HepG2 (cell line): ENCODE measurements around the gene TCFL5. TPM values are rescaled to one million over a fixed set of nuclear protein-coding genes. Genes with fewer than 3 reads are reported as not detected.
A peak's percentile ranks its signal among the peaks of the same experiment; 100 is the strongest.

Experiments used
- ATAC-seq: fragments of 200-7000 bp; cut with Tn5 transposase; 3 replicates; pipeline ENCODE4 v1.9.1; 2020; ENCODE audit warnings: mild to moderate bottlenecking, moderate library complexity
- BruUV-seq: library from RNA; stranded (reverse); fragments of 400-500 nt; replicated peaks from 2 replicates; lab custom pipeline; 2021; lab: Mats Ljungman, UMichigan
- CTCF ChIA-PET: fragments of 300-600 bp; formaldehyde crosslinking; extraction: SDS; loops from one replicate; lab custom pipeline; 2021; ENCODE audit warnings: low total read pairs, inconsistent platforms, low intra/inter-chr PET ratio; lab: Yijun Ruan, JAX
- POLR2A ChIA-PET: fragments of 350-600 bp; sonication (Branson Sonifier 250); formaldehyde crosslinking; loops from one replicate; lab custom pipeline; 2020; ENCODE audit warnings: antibody characterized with exemption, inconsistent platforms; lab: Yijun Ruan, JAX
- DNase-seq: peaks from one replicate; pipeline ENCODE4 v3.0.0-alpha.2; 2015; ENCODE audit warnings: low spot score
- FAIRE-seq: peaks from 3 replicates; lab custom pipeline; 2011; peaks lifted over from hg19 to GRCh38; lab: Jason Lieb, UNC
- H2AFZ ChIP-seq: one replicate; pipeline ENCODE4 v1.6.1; 2011; ENCODE audit warnings: low read length, inconsistent platforms
- H3K27ac ChIP-seq: fragments of 300-600 bp; 3 replicates; pipeline ENCODE4 v1.8.0; 2011; ENCODE audit warnings: mixed run types, mild to moderate bottlenecking, mixed read lengths, low read length, inconsistent platforms; ENCODE audit not compliant: insufficient read depth; ENCODE audit errors: extremely low read length
- H3K27me3 ChIP-seq, 2 experiments: fragments of 200-600 bp in 1 of 2; 2 replicates in 1 of 2; 3 replicates in 1 of 2; pipeline versions ENCODE4 v1.6.0 to v1.8.0; 2011; ENCODE audit warnings: low read length in 2 of 2, mild to moderate bottlenecking in 2 of 2, moderate library complexity in 2 of 2, inconsistent platforms in 1 of 2; ENCODE audit not compliant: insufficient read depth in 2 of 2, control insufficient read depth in 1 of 2
- H3K36me3 ChIP-seq, 2 experiments: fragments of 200-600 bp in 1 of 2; replicated peaks in 1 of 2; 2 replicates in 1 of 2; 3 replicates in 1 of 2; pipeline versions ENCODE4 v1.5.1 to v1.8.0; 2011; ENCODE audit warnings: low read length in 2 of 2, inconsistent platforms in 1 of 2; ENCODE audit not compliant: insufficient read depth in 2 of 2, control insufficient read depth in 1 of 2
- H3K4me1 ChIP-seq: 2 replicates; pipeline ENCODE4 v1.5.1; 2012; ENCODE audit warnings: low read length, inconsistent platforms; ENCODE audit not compliant: insufficient read depth
- H3K4me2 ChIP-seq: 2 replicates; pipeline ENCODE4 v1.6.0; 2011; ENCODE audit warnings: low read depth, low read length, inconsistent platforms
- H3K4me3 ChIP-seq, 3 experiments: fragments of 200-600 bp in 1 of 3; sonication (generic), shearing (Covaris generic) in 1 of 3; replicated peaks in 1 of 3; 2 replicates each; pipeline ENCODE4 v1.5.1; 2011 to 2016; ENCODE audit warnings: low read length in 3 of 3, inconsistent platforms in 2 of 3, low read depth in 2 of 3, mild to moderate bottlenecking in 2 of 3, control low read depth in 1 of 3, mixed read lengths in 1 of 3; ENCODE audit not compliant: insufficient read depth in 1 of 3
- H3K79me2 ChIP-seq: one replicate; pipeline ENCODE4 v1.6.1; 2011; ENCODE audit warnings: low read length, inconsistent platforms; ENCODE audit not compliant: insufficient read depth
- H3K9ac ChIP-seq: 2 replicates; pipeline ENCODE4 v1.6.0; 2011; ENCODE audit warnings: mild to moderate bottlenecking, low read depth, low read length, inconsistent platforms; ENCODE audit not compliant: insufficient read depth
- H3K9me3 ChIP-seq: 2 replicates; pipeline ENCODE4 v1.5.1; 2012; ENCODE audit warnings: mild to moderate bottlenecking, low read length
- H4K20me1 ChIP-seq: 2 replicates; pipeline ENCODE4 v1.6.0; 2011; ENCODE audit warnings: inconsistent platforms, mild to moderate bottlenecking, low read length, moderate library complexity; ENCODE audit not compliant: insufficient read depth
- POLR2A ChIP-seq, 2 experiments: IDR thresholded peaks; 2 replicates each; pipeline ENCODE4 v1.6.1; 2011; ENCODE audit warnings: low read depth in 2 of 2, low read length in 2 of 2, mild to moderate bottlenecking in 1 of 2, moderate library complexity in 1 of 2; ENCODE audit not compliant: insufficient read depth in 1 of 2
- POLR2AphosphoS2 ChIP-seq: IDR thresholded peaks from 2 replicates; pipeline ENCODE4 v1.6.1; 2011; ENCODE audit warnings: low read depth, low read length, improper control_type of control experiment
- SALL2 ChIP-seq: sonication (generic); formaldehyde crosslinking; IDR thresholded peaks from 2 replicates; pipeline ENCODE4 v1.8.1; 2023; ENCODE audit warnings: mild to moderate bottlenecking, missing genetic modification reagents, inconsistent platforms
- WGBS: methylation state at CpG from one replicate; pipeline ENCODE4 v1.1.6; 2017; ENCODE audit warnings: low lambda C conversion rate; 5-methylcytosine and 5-hydroxymethylcytosine counted together
- in situ Hi-C: cut with HindIII; loops from 2 replicates; pipeline ENCODE4 v1.10.0; 2017; ENCODE audit warnings: low pct_unique_long_range_greater_than_20kb; ENCODE audit not compliant: extremely low pct_ligation_motif_present
- intact Hi-C: fragments of 100-400 bp; cut with micrococcal nuclease; formaldehyde crosslinking; loops from one replicate; pipeline ENCODE4 v1.10.0; 2022; ENCODE audit not compliant: unreplicated experiment
- polyA plus RNA-seq, 8 experiments: library from polyadenylated mRNA; depleted of rRNA in 3 of 8; stranded (reverse) in 7 of 8; unstranded in 1 of 8; fragments of >200 nt; fragmentation: Illumina TruSeq in 4 of 8; extraction: Trizol in 4 of 8; gene quantifications; 2 replicates each; pipeline versions ENCODE4 v1.2.1 to v1.2.3, GENCODE V29; 2011 to 2016; ENCODE audit warnings: low read depth in 4 of 8, missing spikeins in 1 of 8, mixed read lengths in 1 of 8; ENCODE audit not compliant: insufficient read depth in 1 of 8
- total RNA-seq, 5 experiments: library from RNA; depleted of rRNA; stranded (reverse); fragments of >200 nt; fragmentation: Illumina TruSeq; extraction: Trizol; gene quantifications; 2 replicates each; pipeline ENCODE4 v1.2.3, GENCODE V29; 2016; ENCODE audit warnings: low read depth in 1 of 5
- TF ChIP-seq, protein P1 (sequence below): sonication (generic); formaldehyde crosslinking; IDR thresholded peaks from 2 replicates; pipeline ENCODE4 v1.4.0; 2020; ENCODE audit warnings: mild to moderate bottlenecking, low read depth, missing genetic modification reagents
- TF ChIP-seq, protein P2 (sequence below): sonication (generic); formaldehyde crosslinking; IDR thresholded peaks from 2 replicates; pipeline ENCODE4 v1.8.1; 2023; ENCODE audit warnings: mild to moderate bottlenecking, missing genetic modification reagents
- TF ChIP-seq, protein P3 (sequence below): sonication (generic); formaldehyde crosslinking; IDR thresholded peaks from 2 replicates; pipeline ENCODE4 v1.8.1; 2023; ENCODE audit warnings: mild to moderate bottlenecking, missing genetic modification reagents
- TF ChIP-seq, protein P4 (sequence below): IDR thresholded peaks from 2 replicates; pipeline ENCODE4 v1.6.1; 2016; ENCODE audit warnings: low read depth, missing genetic modification reagents, missing compliant biosample characterization
- TF ChIP-seq, protein P5 (sequence below): sonication (generic); formaldehyde crosslinking; IDR thresholded peaks from 2 replicates; pipeline ENCODE4 v1.5.0; 2020; ENCODE audit warnings: mild to moderate bottlenecking, missing genetic modification reagents

Gene TCFL5
- total and polyA plus RNA-seq, 2 of the 13 experiments (the other 11 are each of a cell fraction or from before 2014, with no cell fraction given) = 14.8 to 20.0 TPM

DNA sequence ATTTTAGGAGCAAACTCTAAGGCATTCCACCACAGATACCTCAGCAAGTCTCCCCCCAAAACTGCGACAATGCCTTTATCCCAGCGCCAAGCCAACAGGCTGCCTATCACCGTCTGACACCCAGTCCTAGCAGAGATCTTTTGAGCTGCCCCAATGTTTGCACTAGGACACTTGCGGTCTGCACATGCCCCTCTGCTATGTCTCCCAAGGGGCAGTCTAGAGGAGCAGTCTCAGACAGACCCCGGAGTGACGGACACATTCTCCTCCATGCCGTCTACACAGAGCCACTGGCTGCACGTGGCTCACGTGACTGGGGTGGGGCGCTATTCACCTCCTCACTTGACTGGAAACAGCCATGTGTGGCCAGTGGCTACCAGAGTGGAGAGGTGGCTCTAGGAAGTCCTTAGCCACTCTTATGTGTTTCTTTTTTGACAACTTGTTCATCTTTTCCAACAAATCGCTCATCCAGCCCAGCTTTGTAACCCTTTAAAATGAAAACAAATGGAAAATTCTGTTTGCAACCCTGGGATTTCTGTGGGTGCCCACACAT lies 48.7 kb upstream of the TCFL5 start (continued):
- TF ChIP-seq, protein P1, sequence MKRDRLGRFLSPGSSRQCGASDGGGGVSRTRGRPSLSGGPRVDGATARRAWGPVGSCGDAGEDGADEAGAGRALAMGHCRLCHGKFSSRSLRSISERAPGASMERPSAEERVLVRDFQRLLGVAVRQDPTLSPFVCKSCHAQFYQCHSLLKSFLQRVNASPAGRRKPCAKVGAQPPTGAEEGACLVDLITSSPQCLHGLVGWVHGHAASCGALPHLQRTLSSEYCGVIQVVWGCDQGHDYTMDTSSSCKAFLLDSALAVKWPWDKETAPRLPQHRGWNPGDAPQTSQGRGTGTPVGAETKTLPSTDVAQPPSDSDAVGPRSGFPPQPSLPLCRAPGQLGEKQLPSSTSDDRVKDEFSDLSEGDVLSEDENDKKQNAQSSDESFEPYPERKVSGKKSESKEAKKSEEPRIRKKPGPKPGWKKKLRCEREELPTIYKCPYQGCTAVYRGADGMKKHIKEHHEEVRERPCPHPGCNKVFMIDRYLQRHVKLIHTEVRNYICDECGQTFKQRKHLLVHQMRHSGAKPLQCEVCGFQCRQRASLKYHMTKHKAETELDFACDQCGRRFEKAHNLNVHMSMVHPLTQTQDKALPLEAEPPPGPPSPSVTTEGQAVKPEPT = no peak
- TF ChIP-seq, protein P2, sequence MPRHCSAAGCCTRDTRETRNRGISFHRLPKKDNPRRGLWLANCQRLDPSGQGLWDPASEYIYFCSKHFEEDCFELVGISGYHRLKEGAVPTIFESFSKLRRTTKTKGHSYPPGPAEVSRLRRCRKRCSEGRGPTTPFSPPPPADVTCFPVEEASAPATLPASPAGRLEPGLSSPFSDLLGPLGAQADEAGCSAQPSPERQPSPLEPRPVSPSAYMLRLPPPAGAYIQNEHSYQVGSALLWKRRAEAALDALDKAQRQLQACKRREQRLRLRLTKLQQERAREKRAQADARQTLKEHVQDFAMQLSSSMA (CRISPR knock-in tag) = peak; percentile 30; the same call in 1 of the 2 replicates
- TF ChIP-seq POLR2AphosphoS2 (0 out of 2 replicates have a peak, but pooled peaks have one; percentile 39), POLR2A (IDR thresholded peaks at IDR 0.05; ENCODE audit: insufficient read depth in 1 of 2, low read depth in 2 of 2, low read length in 2 of 2) (peak in 1 of 2 experiments; percentile 53; a peak in 3 of 4 replicates)
- TF ChIP-seq, protein P3, sequence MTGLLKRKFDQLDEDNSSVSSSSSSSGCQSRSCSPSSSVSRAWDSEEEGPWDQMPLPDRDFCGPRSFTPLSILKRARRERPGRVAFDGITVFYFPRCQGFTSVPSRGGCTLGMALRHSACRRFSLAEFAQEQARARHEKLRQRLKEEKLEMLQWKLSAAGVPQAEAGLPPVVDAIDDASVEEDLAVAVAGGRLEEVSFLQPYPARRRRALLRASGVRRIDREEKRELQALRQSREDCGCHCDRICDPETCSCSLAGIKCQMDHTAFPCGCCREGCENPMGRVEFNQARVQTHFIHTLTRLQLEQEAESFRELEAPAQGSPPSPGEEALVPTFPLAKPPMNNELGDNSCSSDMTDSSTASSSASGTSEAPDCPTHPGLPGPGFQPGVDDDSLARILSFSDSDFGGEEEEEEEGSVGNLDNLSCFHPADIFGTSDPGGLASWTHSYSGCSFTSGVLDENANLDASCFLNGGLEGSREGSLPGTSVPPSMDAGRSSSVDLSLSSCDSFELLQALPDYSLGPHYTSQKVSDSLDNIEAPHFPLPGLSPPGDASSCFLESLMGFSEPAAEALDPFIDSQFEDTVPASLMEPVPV (CRISPR knock-in tag) = no peak

DNA sequence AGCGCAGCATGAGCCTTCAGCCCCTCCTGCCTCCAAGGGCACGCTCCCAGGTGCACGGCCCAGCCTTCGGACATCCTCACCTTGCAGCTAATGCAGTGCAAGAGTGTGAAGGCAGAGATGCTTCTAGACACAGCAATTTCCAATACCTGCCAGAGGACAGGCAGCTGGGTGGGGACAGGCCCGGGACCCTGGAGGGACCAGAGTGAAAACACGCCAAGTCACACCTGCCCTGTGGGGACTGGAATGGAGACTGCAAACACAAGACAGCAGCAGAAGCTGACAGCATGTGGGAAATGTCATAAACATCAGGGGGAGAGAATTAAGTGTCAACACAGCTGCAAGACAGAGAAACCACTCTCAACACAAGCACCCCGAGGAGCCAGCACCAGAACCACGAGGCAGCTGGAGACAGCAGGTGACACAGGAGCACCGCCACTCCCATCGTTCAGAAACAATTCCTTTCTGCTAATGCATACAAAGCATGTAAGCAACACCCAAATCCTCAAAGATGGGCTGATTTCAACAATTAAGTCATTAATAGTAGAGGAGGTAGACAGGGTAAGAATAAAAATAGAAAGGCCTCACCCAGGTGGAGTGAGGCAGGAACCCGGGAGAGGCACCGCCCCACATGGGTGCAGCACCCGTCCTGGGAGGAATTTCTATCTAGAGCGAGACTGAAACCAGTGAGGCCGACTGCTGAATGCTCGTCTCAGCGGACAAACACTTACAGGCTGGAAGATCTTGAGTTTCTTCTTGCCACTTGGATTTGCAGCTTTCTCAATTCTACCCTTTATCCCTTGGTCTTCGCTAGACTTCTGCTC lies 47.6 kb upstream of the TCFL5 start:
- Histone ChIP-seq H3K36me3 (peaks cover 77 to 94% of the 10 kb centered on the region in 2 experiments), H3K79me2 (peaks cover 72% of the 10 kb centered on the region), H3K27ac (no peak overlapping the region), H3K27me3 (no peaks in the 10 kb centered on the region), H3K9ac (no peak overlapping the region), H4K20me1 (peaks cover 61% of the 10 kb centered on the region), H3K4me1 (peaks cover 16% of the 10 kb centered on the region), H3K4me2 (no peak overlapping the region), H2AFZ (no peak overlapping the region), H3K9me3 (no peaks in the 10 kb centered on the region), H3K4me3 (no peak overlapping the region)
- CTCF ChIA-PET = no interaction called here
- intact Hi-C loops = no loop called here
- 95% methylated on average over 18 of the region's 18 CpGs for WGBS
- FAIRE-seq = no peak
- no TSS peak for BruUV-seq
- no peak for ATAC-seq
- POLR2A ChIA-PET = interaction anchor here (1.4 kb wide), 1 partner anchor 7 kb away, joined by 7 read pairs; no protein-coding TSS in a partner anchor
- in situ Hi-C loops = no loop called here
- DNase-seq = no peak
- TF ChIP-seq, protein P4, sequence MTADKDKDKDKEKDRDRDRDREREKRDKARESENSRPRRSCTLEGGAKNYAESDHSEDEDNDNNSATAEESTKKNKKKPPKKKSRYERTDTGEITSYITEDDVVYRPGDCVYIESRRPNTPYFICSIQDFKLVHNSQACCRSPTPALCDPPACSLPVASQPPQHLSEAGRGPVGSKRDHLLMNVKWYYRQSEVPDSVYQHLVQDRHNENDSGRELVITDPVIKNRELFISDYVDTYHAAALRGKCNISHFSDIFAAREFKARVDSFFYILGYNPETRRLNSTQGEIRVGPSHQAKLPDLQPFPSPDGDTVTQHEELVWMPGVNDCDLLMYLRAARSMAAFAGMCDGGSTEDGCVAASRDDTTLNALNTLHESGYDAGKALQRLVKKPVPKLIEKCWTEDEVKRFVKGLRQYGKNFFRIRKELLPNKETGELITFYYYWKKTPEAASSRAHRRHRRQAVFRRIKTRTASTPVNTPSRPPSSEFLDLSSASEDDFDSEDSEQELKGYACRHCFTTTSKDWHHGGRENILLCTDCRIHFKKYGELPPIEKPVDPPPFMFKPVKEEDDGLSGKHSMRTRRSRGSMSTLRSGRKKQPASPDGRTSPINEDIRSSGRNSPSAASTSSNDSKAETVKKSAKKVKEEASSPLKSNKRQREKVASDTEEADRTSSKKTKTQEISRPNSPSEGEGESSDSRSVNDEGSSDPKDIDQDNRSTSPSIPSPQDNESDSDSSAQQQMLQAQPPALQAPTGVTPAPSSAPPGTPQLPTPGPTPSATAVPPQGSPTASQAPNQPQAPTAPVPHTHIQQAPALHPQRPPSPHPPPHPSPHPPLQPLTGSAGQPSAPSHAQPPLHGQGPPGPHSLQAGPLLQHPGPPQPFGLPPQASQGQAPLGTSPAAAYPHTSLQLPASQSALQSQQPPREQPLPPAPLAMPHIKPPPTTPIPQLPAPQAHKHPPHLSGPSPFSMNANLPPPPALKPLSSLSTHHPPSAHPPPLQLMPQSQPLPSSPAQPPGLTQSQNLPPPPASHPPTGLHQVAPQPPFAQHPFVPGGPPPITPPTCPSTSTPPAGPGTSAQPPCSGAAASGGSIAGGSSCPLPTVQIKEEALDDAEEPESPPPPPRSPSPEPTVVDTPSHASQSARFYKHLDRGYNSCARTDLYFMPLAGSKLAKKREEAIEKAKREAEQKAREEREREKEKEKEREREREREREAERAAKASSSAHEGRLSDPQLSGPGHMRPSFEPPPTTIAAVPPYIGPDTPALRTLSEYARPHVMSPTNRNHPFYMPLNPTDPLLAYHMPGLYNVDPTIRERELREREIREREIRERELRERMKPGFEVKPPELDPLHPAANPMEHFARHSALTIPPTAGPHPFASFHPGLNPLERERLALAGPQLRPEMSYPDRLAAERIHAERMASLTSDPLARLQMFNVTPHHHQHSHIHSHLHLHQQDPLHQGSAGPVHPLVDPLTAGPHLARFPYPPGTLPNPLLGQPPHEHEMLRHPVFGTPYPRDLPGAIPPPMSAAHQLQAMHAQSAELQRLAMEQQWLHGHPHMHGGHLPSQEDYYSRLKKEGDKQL (CRISPR knock-in tag) = no peak
- TF ChIP-seq, protein P5, sequence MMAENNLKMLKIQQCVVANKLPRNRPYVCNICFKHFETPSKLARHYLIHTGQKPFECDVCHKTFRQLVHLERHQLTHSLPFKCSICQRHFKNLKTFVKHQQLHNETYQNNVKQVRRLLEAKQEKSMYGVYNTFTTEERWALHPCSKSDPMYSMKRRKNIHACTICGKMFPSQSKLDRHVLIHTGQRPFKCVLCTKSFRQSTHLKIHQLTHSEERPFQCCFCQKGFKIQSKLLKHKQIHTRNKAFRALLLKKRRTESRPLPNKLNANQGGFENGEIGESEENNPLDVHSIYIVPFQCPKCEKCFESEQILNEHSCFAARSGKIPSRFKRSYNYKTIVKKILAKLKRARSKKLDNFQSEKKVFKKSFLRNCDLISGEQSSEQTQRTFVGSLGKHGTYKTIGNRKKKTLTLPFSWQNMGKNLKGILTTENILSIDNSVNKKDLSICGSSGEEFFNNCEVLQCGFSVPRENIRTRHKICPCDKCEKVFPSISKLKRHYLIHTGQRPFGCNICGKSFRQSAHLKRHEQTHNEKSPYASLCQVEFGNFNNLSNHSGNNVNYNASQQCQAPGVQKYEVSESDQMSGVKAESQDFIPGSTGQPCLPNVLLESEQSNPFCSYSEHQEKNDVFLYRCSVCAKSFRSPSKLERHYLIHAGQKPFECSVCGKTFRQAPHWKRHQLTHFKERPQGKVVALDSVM (CRISPR knock-in tag) = peak; percentile 27; the same call in 1 of the 2 replicates
- TF ChIP-seq SALL2 = no peak
